HepG2 (cell line): ENCODE measurements around the gene CNNM1. TPM values are rescaled to one million over a fixed set of nuclear protein-coding genes. Genes with fewer than 3 reads are reported as not detected.

Source experiments
- AHDC1 ChIP-seq: sonication (generic); formaldehyde crosslinking; IDR thresholded peaks from 2 replicates; pipeline ENCODE4 v1.5.1; 2020; ENCODE audit warnings: mild to moderate bottlenecking, missing genetic modification reagents, borderline replicate concordance
- CREB1 ChIP-seq, 2 experiments: fragments of 450-650 bp in 1 of 2; IDR thresholded peaks; 2 replicates each; pipeline ENCODE4 v1.6.1; 2016 to 2017; ENCODE audit warnings: control low read depth in 1 of 2, mild to moderate bottlenecking in 1 of 2, missing compliant biosample characterization in 1 of 2, missing genetic modification characterization in 1 of 2
- JUND ChIP-seq: sonication (generic); formaldehyde crosslinking; IDR thresholded peaks from 2 replicates; pipeline ENCODE4 v1.8.0; 2022; ENCODE audit warnings: mild to moderate bottlenecking, missing genetic modification reagents
- MEF2D ChIP-seq: sonication (generic); formaldehyde crosslinking; IDR thresholded peaks from 2 replicates; pipeline ENCODE4 v1.5.1; 2020; ENCODE audit warnings: mild to moderate bottlenecking, missing genetic modification reagents
- NFRKB ChIP-seq: fragments of 450-650 bp; IDR thresholded peaks from 2 replicates; pipeline ENCODE4 v1.6.1; 2017
- NR2F6 ChIP-seq, 2 experiments: IDR thresholded peaks; 2 replicates each; pipeline ENCODE4 v1.6.1; 2016; ENCODE audit warnings: antibody characterized with exemption in 1 of 2, mild to moderate bottlenecking in 1 of 2
- RCOR2 ChIP-seq: IDR thresholded peaks from 2 replicates; pipeline ENCODE4 v1.6.1; 2016; ENCODE audit warnings: missing biosample characterization, missing genetic modification reagents
- YEATS4 ChIP-seq: sonication (generic); formaldehyde crosslinking; IDR thresholded peaks from 2 replicates; pipeline ENCODE4 v1.4.0; 2020; ENCODE audit warnings: missing genetic modification reagents, borderline replicate concordance
- ZBTB38 ChIP-seq: sonication (generic); formaldehyde crosslinking; IDR thresholded peaks from 2 replicates; pipeline ENCODE4 v1.5.1; 2020; ENCODE audit warnings: mild to moderate bottlenecking, missing genetic modification reagents
- ZNF496 ChIP-seq: sonication (generic); formaldehyde crosslinking; IDR thresholded peaks from 2 replicates; pipeline ENCODE4 v1.8.1; 2023; ENCODE audit warnings: mild to moderate bottlenecking, moderate library complexity, missing genetic modification reagents; ENCODE audit not compliant: insufficient replicate concordance
- ZNF615 ChIP-seq: sonication (generic); formaldehyde crosslinking; IDR thresholded peaks from 2 replicates; pipeline ENCODE4 v1.5.0; 2020; ENCODE audit warnings: mild to moderate bottlenecking, missing genetic modification reagents, borderline replicate concordance
- ZNF670 ChIP-seq: sonication (generic); formaldehyde crosslinking; IDR thresholded peaks from 2 replicates; pipeline ENCODE4 v1.8.0; 2022; ENCODE audit warnings: mild to moderate bottlenecking, missing genetic modification reagents, borderline replicate concordance
- ZNF674 ChIP-seq: sonication (generic); formaldehyde crosslinking; IDR thresholded peaks from 2 replicates; pipeline ENCODE4 v1.5.0; 2020; ENCODE audit warnings: low read depth, mild to moderate bottlenecking, missing genetic modification reagents
- ZNF781 ChIP-seq: sonication (generic); formaldehyde crosslinking; IDR thresholded peaks from 2 replicates; pipeline ENCODE4 v1.5.1; 2020; ENCODE audit warnings: borderline replicate concordance, mild to moderate bottlenecking, missing genetic modification reagents; ENCODE audit errors: not compliant biosample characterization
- polyA plus RNA-seq, 8 experiments: library from polyadenylated mRNA; depleted of rRNA in 3 of 8; stranded (reverse) in 7 of 8; unstranded in 1 of 8; fragments of >200 nt; fragmentation: Illumina TruSeq in 4 of 8; extraction: Trizol in 4 of 8; gene quantifications; 2 replicates each; pipeline versions ENCODE4 v1.2.1 to v1.2.3, GENCODE V29; 2011 to 2016; ENCODE audit warnings: low read depth in 4 of 8, missing spikeins in 1 of 8, mixed read lengths in 1 of 8; ENCODE audit not compliant: insufficient read depth in 1 of 8
- total RNA-seq, 5 experiments: library from RNA; depleted of rRNA; stranded (reverse); fragments of >200 nt; fragmentation: Illumina TruSeq; extraction: Trizol; gene quantifications; 2 replicates each; pipeline ENCODE4 v1.2.3, GENCODE V29; 2016; ENCODE audit warnings: low read depth in 1 of 5
- TF ChIP-seq, protein P1 (sequence below): sonication (generic); formaldehyde crosslinking; IDR thresholded peaks from 2 replicates; pipeline ENCODE4 v1.4.0; 2020; ENCODE audit warnings: missing genetic modification reagents, mild to moderate bottlenecking, borderline replicate concordance
- TF ChIP-seq, protein P2 (sequence below): sonication (generic); formaldehyde crosslinking; conservative IDR thresholded peaks from 2 replicates; pipeline ENCODE4 v1.4.0; 2020; ENCODE audit warnings: missing genetic modification reagents

CNNM1 gene
- total and polyA plus RNA-seq, 2 of the 13 experiments (the other 11 are each of a cell fraction or from before 2014, with no cell fraction given): 4.3 to 9.6 TPM

- TF ChIP-seq, protein P1, sequence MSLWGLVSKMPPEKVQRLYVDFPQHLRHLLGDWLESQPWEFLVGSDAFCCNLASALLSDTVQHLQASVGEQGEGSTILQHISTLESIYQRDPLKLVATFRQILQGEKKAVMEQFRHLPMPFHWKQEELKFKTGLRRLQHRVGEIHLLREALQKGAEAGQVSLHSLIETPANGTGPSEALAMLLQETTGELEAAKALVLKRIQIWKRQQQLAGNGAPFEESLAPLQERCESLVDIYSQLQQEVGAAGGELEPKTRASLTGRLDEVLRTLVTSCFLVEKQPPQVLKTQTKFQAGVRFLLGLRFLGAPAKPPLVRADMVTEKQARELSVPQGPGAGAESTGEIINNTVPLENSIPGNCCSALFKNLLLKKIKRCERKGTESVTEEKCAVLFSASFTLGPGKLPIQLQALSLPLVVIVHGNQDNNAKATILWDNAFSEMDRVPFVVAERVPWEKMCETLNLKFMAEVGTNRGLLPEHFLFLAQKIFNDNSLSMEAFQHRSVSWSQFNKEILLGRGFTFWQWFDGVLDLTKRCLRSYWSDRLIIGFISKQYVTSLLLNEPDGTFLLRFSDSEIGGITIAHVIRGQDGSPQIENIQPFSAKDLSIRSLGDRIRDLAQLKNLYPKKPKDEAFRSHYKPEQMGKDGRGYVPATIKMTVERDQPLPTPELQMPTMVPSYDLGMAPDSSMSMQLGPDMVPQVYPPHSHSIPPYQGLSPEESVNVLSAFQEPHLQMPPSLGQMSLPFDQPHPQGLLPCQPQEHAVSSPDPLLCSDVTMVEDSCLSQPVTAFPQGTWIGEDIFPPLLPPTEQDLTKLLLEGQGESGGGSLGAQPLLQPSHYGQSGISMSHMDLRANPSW (CRISPR knock-in tag): 0 out of 2 replicates have a peak, but pooled peaks have one; percentile 23
- TF ChIP-seq ZNF496 (CRISPR knock-in tag) (no peak), ZNF615 (peak; percentile 68; the same call in 1 of the 2 replicates), ZNF781 (CRISPR knock-in tag) (peak; percentile 35), MEF2D (CRISPR knock-in tag) (peak; percentile 70), CREB1 (IDR thresholded peaks at IDR 0.05) (no peak), CREB1 (CRISPR knock-in tag; IDR thresholded peaks at IDR 0.05) (peak; percentile 71; the same call in 1 of the 2 replicates), NFRKB (no peak), AHDC1 (CRISPR knock-in tag) (peak; percentile 92; the same call in 1 of the 2 replicates), YEATS4 (CRISPR knock-in tag) (peak; percentile 45; the same call in 1 of the 2 replicates), RCOR2 (CRISPR knock-in tag) (peak; percentile 18; the same call in 1 of the 2 replicates), JUND (CRISPR knock-in tag) (0 out of 2 replicates have a peak, but pooled peaks have one; percentile 28), ZNF674 (CRISPR knock-in tag) (no peak), ZNF670 (CRISPR knock-in tag) (peak; percentile 52; the same call in 1 of the 2 replicates), ZBTB38 (CRISPR knock-in tag) (no peak), NR2F6 (IDR thresholded peaks at IDR 0.05) (peak; percentile 73), NR2F6 (CRISPR knock-in tag; IDR thresholded peaks at IDR 0.05) (peak; percentile 57; the same call in 1 of the 2 replicates)
- TF ChIP-seq, protein P2, sequence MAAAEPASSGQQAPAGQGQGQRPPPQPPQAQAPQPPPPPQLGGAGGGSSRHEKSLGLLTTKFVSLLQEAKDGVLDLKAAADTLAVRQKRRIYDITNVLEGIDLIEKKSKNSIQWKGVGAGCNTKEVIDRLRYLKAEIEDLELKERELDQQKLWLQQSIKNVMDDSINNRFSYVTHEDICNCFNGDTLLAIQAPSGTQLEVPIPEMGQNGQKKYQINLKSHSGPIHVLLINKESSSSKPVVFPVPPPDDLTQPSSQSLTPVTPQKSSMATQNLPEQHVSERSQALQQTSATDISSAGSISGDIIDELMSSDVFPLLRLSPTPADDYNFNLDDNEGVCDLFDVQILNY (CRISPR knock-in tag): no peak
These were observed 66.7 kb downstream of the CNNM1 start (continued) for GRCh38 chr10:99395750-99396445.
